Heart left ventricle (tissue), 13 donors: Measurements from ENCODE around the gene PPIF.

ENCODE experiments used
- POLR2A ChIP-seq, 2 donors: fragments of 450-650 bp; IDR thresholded peaks; one replicate each; pipeline ENCODE4 v1.6.1; 2017; ENCODE audit warnings: antibody characterized with exemption in 2 of 2, mild to moderate bottlenecking in 2 of 2, moderate library complexity in 2 of 2
- TF ChIP-seq, protein P1 (sequence below), 12 donors: fragments of 200-600 bp; sonication (generic) in 4 of 12; IDR thresholded peaks; one replicate each; pipeline versions ENCODE4 v1.5.0 to v1.8.0; 2018 to 2022; ENCODE audit warnings: antibody characterized with exemption in 12 of 12, mild to moderate bottlenecking in 5 of 12
- donor health status: ischemic (EF 13 %, LVEDD 7.1; RV severe dilation, severe dysfunction).
- donor health status: DM: no; HTN: yes; CAD: no.
- donor health status: DM: no; HTN: no; CAD: no.
- donor health status: ischemic (EF 25% LVEDD 6.9; RV normal size, moderate dysfunction).
- donor health status: ischemic (EF 25% LVEDD 5.7; RV mildly dilated, moderate dysfunction).
- donor health status: ischemic (EF 35%, LVEDD 5.7; RV mildly dilated, moderate dysfunction).
- donor health status: nonischemic (EF 11% LVEDD 7.7; RV severe dilation, severe dysfunction).
- donor health status: DM: yes; HTN: yes; CAD: no.
- donor health status: PGD.
- donor health status: ischemic (EF 29% LVEDD 5.4; RV normal size, mild dysfunction).
- donor health status: nonischemic (EF 23%, LVEDD 6.1; RV moderate dilation, normal function).

DNA sequence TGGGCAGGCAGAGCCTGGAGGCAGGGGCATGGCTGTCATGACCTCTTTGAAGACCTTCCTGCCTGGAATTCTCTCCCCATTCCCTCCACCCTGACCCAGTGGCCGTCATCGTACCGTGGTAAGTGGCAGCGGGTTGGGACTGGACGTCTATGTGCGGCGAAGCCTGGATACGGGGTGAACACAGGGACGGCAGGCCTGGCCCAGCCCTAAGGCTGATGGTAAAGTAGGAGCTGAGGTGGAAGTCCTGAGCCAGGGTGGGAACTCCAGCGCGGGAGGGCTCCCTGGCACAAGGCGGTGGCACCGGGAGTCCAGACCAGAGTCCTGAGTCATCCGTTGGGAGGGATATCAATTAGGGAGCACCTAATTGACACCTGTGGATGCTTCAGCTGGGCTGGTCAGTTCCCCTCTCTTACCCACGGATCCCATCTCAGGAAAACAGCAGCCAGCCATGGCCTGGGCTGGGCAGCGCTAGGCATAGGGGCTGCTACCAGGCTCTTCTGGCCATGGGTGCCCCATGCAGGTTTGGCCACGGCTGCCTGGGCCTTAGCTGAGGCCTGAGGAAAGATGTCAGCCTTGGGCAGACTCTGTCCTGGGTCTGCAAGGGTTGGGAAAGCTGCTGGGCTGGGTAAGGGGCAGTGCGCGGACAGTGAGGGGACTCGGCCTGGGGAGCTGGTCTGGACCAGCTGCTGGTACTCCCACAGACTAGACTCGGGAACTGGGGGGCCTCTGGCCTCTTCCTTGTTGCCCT lies 3.3 kb downstream of the PPIF start:
- TF ChIP-seq, protein P1, sequence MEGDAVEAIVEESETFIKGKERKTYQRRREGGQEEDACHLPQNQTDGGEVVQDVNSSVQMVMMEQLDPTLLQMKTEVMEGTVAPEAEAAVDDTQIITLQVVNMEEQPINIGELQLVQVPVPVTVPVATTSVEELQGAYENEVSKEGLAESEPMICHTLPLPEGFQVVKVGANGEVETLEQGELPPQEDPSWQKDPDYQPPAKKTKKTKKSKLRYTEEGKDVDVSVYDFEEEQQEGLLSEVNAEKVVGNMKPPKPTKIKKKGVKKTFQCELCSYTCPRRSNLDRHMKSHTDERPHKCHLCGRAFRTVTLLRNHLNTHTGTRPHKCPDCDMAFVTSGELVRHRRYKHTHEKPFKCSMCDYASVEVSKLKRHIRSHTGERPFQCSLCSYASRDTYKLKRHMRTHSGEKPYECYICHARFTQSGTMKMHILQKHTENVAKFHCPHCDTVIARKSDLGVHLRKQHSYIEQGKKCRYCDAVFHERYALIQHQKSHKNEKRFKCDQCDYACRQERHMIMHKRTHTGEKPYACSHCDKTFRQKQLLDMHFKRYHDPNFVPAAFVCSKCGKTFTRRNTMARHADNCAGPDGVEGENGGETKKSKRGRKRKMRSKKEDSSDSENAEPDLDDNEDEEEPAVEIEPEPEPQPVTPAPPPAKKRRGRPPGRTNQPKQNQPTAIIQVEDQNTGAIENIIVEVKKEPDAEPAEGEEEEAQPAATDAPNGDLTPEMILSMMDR (IDR thresholded peaks at IDR 0.05) = no peak
- no peak for TF ChIP-seq POLR2A (IDR thresholded peaks at IDR 0.05)
